Glutamatergic neuron (in vitro differentiated cells): Measurements from ENCODE around the gene C16orf54. TPM values are rescaled to one million over a fixed set of nuclear protein-coding genes. Genes with fewer than 3 reads are reported as not detected.
"Not testable (repeated sequence)": the region's sequence is repeated elsewhere in the genome, so short reads cannot be mapped to it uniquely, and the experiment has no call there.

ENCODE experiments used
- DNase-seq: peaks from one replicate; pipeline ENCODE4 v3.0.0; 2022
- H3K27ac Mint-ChIP-seq: one replicate; pipeline ENCODE4 v1.8.0; 2020; ENCODE audit warnings: mild to moderate bottlenecking, mixed read lengths, inconsistent platforms; ENCODE audit not compliant: unreplicated experiment
- H3K27me3 Mint-ChIP-seq: one replicate; pipeline ENCODE4 v1.8.0; 2020; ENCODE audit warnings: mild to moderate bottlenecking, moderate library complexity, mixed read lengths, inconsistent platforms; ENCODE audit not compliant: unreplicated experiment
- H3K36me3 Mint-ChIP-seq: one replicate; pipeline ENCODE4 v1.8.0; 2020; ENCODE audit warnings: mild to moderate bottlenecking, mixed read lengths, inconsistent platforms; ENCODE audit not compliant: unreplicated experiment
- H3K4me1 Mint-ChIP-seq: one replicate; pipeline ENCODE4 v1.8.0; 2020; ENCODE audit warnings: mild to moderate bottlenecking, low read depth, mixed read lengths, inconsistent platforms; ENCODE audit not compliant: unreplicated experiment
- H3K4me3 Mint-ChIP-seq: one replicate; pipeline ENCODE4 v1.8.0; 2020; ENCODE audit warnings: mild to moderate bottlenecking, mixed read lengths, inconsistent platforms; ENCODE audit not compliant: unreplicated experiment
- H3K9me3 Mint-ChIP-seq: one replicate; pipeline ENCODE4 v1.8.0; 2020; ENCODE audit warnings: mild to moderate bottlenecking, moderate library complexity, mixed read lengths, inconsistent platforms; ENCODE audit not compliant: unreplicated experiment
- CTCF ChIP-seq: fragments of 200-600 bp; sonication (generic); IDR thresholded peaks from one replicate; pipeline ENCODE4 v1.5.0; 2021; ENCODE audit not compliant: partially characterized antibody, unreplicated experiment
- total RNA-seq: library from RNA; stranded (reverse); fragmentation: NEBNext Ultra II Directional; extraction: Animal tissue kit (Norgen Biotek cat#: 25700); gene quantifications from one replicate; pipeline ENCODE4 v1.2.1, GENCODE V29; 2021; ENCODE audit not compliant: unreplicated experiment

Gene C16orf54
- total RNA-seq, 1 donor from 2014 or later, result not detected

- Mint-ChIP-seq H3K9me3 (no peaks in the 10 kb centered on the region), H3K4me1 (no peaks in the 10 kb centered on the region), H3K4me3 (no peak overlapping the region), H3K27ac (no peak overlapping the region), H3K27me3 (peaks cover 2% of the 10 kb centered on the region), H3K36me3 (no peaks in the 10 kb centered on the region)
- TF ChIP-seq CTCF, result no peak
- DNase-seq, result no peak
Observed at GRCh38 chr16:29756654-29757053, 10.9 kb upstream of the C16orf54 start.

- TF ChIP-seq CTCF, result no peak
- H3K4me1 Mint-ChIP-seq, result no peaks in the 10 kb centered on the region
- no peak for DNase-seq
- H3K27ac Mint-ChIP-seq, result no peak overlapping the region
- no peak overlapping the region for H3K4me3 Mint-ChIP-seq
- H3K36me3 Mint-ChIP-seq, result no peaks in the 10 kb centered on the region
- peaks cover 4% of the 10 kb centered on the region for H3K27me3 Mint-ChIP-seq
- H3K9me3 Mint-ChIP-seq, result no peaks in the 10 kb centered on the region
Observed at GRCh38 chr16:29753516-29753915, 7.7 kb upstream of the C16orf54 start.

- DNase-seq, H3K4me3 Mint-ChIP-seq, H3K9me3 Mint-ChIP-seq, H3K4me1 Mint-ChIP-seq, H3K36me3 Mint-ChIP-seq, H3K27ac Mint-ChIP-seq: not testable (repeated sequence)
- peaks cover 12% of the 10 kb centered on the region for H3K27me3 Mint-ChIP-seq
Observed at GRCh38 chr16:29748760-29749149, 3.0 kb upstream of the C16orf54 start.

- peaks cover 12% of the 10 kb centered on the region for H3K27me3 Mint-ChIP-seq
- no peak overlapping the region for H3K4me3 Mint-ChIP-seq
- H3K27ac Mint-ChIP-seq, result no peak overlapping the region
- H3K4me1 Mint-ChIP-seq, result no peaks in the 10 kb centered on the region
- no peaks in the 10 kb centered on the region for H3K36me3 Mint-ChIP-seq
- peaks cover 2% of the 10 kb centered on the region for H3K9me3 Mint-ChIP-seq
- TF ChIP-seq CTCF, result no peak
- DNase-seq, result no peak
Observed at GRCh38 chr16:29747947-29748759, 2.4 kb upstream of the C16orf54 start.

GRCh38 chr16:29746518-29746917 lies 728 bp upstream of the C16orf54 start:
- H3K4me3 Mint-ChIP-seq, H3K27ac Mint-ChIP-seq, H3K4me1 Mint-ChIP-seq, H3K36me3 Mint-ChIP-seq, H3K9me3 Mint-ChIP-seq, DNase-seq: not testable (repeated sequence)
- H3K27me3 Mint-ChIP-seq, result peaks cover 12% of the 10 kb centered on the region

- TF ChIP-seq CTCF, result no peak
- Mint-ChIP-seq H3K36me3 (no peaks in the 10 kb centered on the region), H3K4me1 (no peaks in the 10 kb centered on the region), H3K9me3 (peaks cover 2% of the 10 kb centered on the region), H3K27me3 (peaks cover 12% of the 10 kb centered on the region), H3K4me3 (no peak overlapping the region), H3K27ac (no peak overlapping the region)
- no peak for DNase-seq
Observed at GRCh38 chr16:29745121-29745852, 503 bp downstream of the C16orf54 start.
